Fibroblast of lung (primary cell): ENCODE results near the gene ABCA10. TPM values are rescaled to one million over a fixed set of nuclear protein-coding genes. Genes with fewer than 3 reads are reported as not detected.

Experiments
- DNase-seq, 2 donors: peaks; one replicate each; pipeline versions ENCODE4 v3.0.0 to v3.0.0-alpha.2; 2010; ENCODE audit warnings: low read depth in 2 of 2
- H2AFZ ChIP-seq: 2 replicates; pipeline ENCODE4 v1.5.1; 2012; ENCODE audit warnings: low read length, control low read depth, inconsistent platforms
- H3K27ac ChIP-seq: 2 replicates; pipeline ENCODE4 v1.5.1; 2011; ENCODE audit warnings: low read length, control low read depth; ENCODE audit not compliant: insufficient read depth
- H3K27me3 ChIP-seq: 2 replicates; pipeline ENCODE4 v1.5.1; 2011; ENCODE audit warnings: mild to moderate bottlenecking, low read length; ENCODE audit not compliant: control insufficient read depth, insufficient read depth
- H3K36me3 ChIP-seq: 2 replicates; pipeline ENCODE4 v1.5.1; 2011; ENCODE audit warnings: low read length; ENCODE audit not compliant: control insufficient read depth, insufficient read depth
- H3K4me1 ChIP-seq: 2 replicates; pipeline ENCODE4 v1.5.1; 2011; ENCODE audit warnings: low read length; ENCODE audit not compliant: control insufficient read depth, insufficient read depth; ENCODE audit errors: extremely low read depth
- H3K4me2 ChIP-seq: 2 replicates; pipeline ENCODE4 v1.5.1; 2011; ENCODE audit warnings: low read length, control low read depth; ENCODE audit not compliant: insufficient read depth; ENCODE audit errors: extremely low read depth
- H3K4me3 ChIP-seq, 4 experiments: fragments of 200-600 bp in 1 of 4; sonication (generic) in 1 of 4; replicated peaks in 1 of 4; 2 replicates each; pipeline ENCODE4 v1.5.1; 2011 to 2016; ENCODE audit warnings: low read length in 4 of 4, low read depth in 3 of 4, mild to moderate bottlenecking in 3 of 4, control low read depth in 2 of 4, inconsistent platforms in 1 of 4, mixed read lengths in 1 of 4; ENCODE audit not compliant: insufficient read depth in 1 of 4; ENCODE audit errors: control extremely low read depth in 1 of 4
- H3K79me2 ChIP-seq: 2 replicates; pipeline ENCODE4 v1.5.1; 2012; ENCODE audit warnings: mild to moderate bottlenecking, low read length, inconsistent platforms; ENCODE audit not compliant: control insufficient read depth, insufficient read depth
- H3K9ac ChIP-seq: 2 replicates; pipeline ENCODE4 v1.5.1; 2011; ENCODE audit warnings: mild to moderate bottlenecking, low read length, control low read depth; ENCODE audit not compliant: insufficient read depth
- H3K9me3 ChIP-seq: 2 replicates; pipeline ENCODE4 v1.5.1; 2012; ENCODE audit warnings: low read depth, low read length; ENCODE audit not compliant: control insufficient read depth, insufficient read depth
- H4K20me1 ChIP-seq: 2 replicates; pipeline ENCODE4 v1.5.1; 2011; ENCODE audit warnings: low read length; ENCODE audit not compliant: control insufficient read depth, insufficient read depth; ENCODE audit errors: extremely low read depth
- CTCF ChIP-seq, 2 donors: IDR thresholded peaks in 1 of 2; conservative IDR thresholded peaks in 1 of 2; 1 replicate in 1 of 2; 2 replicates in 1 of 2; pipeline ENCODE4 v1.5.1; 2011 to 2012; ENCODE audit warnings: low read length in 2 of 2, control low read depth in 1 of 2, inconsistent platforms in 1 of 2, low read depth in 1 of 2, mild to moderate bottlenecking in 1 of 2
- EZH2 ChIP-seq: IDR thresholded peaks from 2 replicates; pipeline ENCODE4 v1.5.1; 2012; ENCODE audit warnings: low read length, control low read depth, mild to moderate bottlenecking; ENCODE audit errors: missing control alignments
- polyA plus RNA-seq, 2 donors: library from polyadenylated mRNA; depleted of rRNA in 1 of 2; stranded (reverse) in 1 of 2; unstranded in 1 of 2; fragments of >200 nt; gene quantifications; 2 replicates each; pipeline ENCODE4 v1.2.1, GENCODE V29; 2011 to 2012; ENCODE audit warnings: missing spikeins in 1 of 2
- total RNA-seq: library from RNA; depleted of rRNA; stranded (reverse); fragments of >200 nt; gene quantifications from 2 replicates; pipeline ENCODE4 v1.2.1, GENCODE V29; 2014

The ABCA10 gene
- total and polyA plus RNA-seq, 2 donors (not counting 1 experiment from before 2014, with no cell fraction given), result 0.64 to 2.8 TPM

- Histone ChIP-seq H3K27ac (no peak overlapping the region), H3K9ac (no peak overlapping the region), H3K4me3 (no peak overlapping the region), H3K4me1 (no peaks in the 10 kb centered on the region), H4K20me1 (no peaks in the 10 kb centered on the region), H3K27me3 (no peaks in the 10 kb centered on the region), H2AFZ (no peak overlapping the region), H3K79me2 (no peaks in the 10 kb centered on the region), H3K4me2 (no peak overlapping the region), H3K36me3 (no peaks in the 10 kb centered on the region), H3K9me3 (no peaks in the 10 kb centered on the region)
- no peak for DNase-seq
- no peak for TF ChIP-seq EZH2
- no peak for TF ChIP-seq CTCF (conservative IDR thresholded peaks at IDR 0.05 in 1 of 2, IDR thresholded peaks at IDR 0.05 in 1 of 2; ENCODE audit: low read depth in 1 of 2, low read length in 2 of 2)
Measured at GRCh38 chr17:69192754-69193153, 35.9 kb downstream of the ABCA10 start.

DNA sequence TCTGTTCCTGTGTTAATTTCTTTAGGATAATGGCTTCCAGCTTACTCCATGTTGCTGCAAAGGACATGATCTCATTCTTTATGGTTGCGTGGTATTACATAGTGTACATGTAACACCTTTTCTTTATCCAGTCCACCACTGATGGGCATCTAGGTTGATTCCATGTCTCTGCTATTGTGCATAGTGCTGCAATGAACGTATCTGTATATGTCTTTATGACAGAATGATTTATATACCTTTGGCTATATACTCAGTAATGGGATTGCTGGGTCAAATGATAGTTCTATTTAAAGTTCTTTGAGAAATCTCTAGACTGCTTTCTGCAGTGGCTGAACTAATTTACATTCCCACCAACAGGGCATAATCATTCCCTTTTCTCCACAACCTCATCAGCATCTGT, 39.8 kb downstream of the ABCA10 start:
- DNase-seq, result no peak
- no peaks in the 10 kb centered on the region for H3K27me3 ChIP-seq
- TF ChIP-seq EZH2 (no peak), CTCF (conservative IDR thresholded peaks at IDR 0.05 in 1 of 2, IDR thresholded peaks at IDR 0.05 in 1 of 2; ENCODE audit: low read depth in 1 of 2, low read length in 2 of 2) (no peak)

GRCh38 chr17:69188064-69188463, 40.6 kb downstream of the ABCA10 start:
- Histone ChIP-seq H3K4me3 (no peak overlapping the region), H3K27me3 (no peaks in the 10 kb centered on the region), H3K9ac (no peak overlapping the region), H3K4me2 (no peak overlapping the region), H3K4me1 (no peaks in the 10 kb centered on the region), H3K9me3 (no peaks in the 10 kb centered on the region), H3K36me3 (no peaks in the 10 kb centered on the region), H2AFZ (no peak overlapping the region), H4K20me1 (no peaks in the 10 kb centered on the region), H3K27ac (no peak overlapping the region), H3K79me2 (no peaks in the 10 kb centered on the region)
- TF ChIP-seq EZH2, result no peak
- no peak for TF ChIP-seq CTCF (conservative IDR thresholded peaks at IDR 0.05 in 1 of 2, IDR thresholded peaks at IDR 0.05 in 1 of 2; ENCODE audit: low read depth in 1 of 2, low read length in 2 of 2)
- no peak for DNase-seq

More for the DNA sequence above, 39.8 kb downstream of the ABCA10 start:
- Histone ChIP-seq H3K4me1 (no peaks in the 10 kb centered on the region), H3K9me3 (no peaks in the 10 kb centered on the region), H4K20me1 (no peaks in the 10 kb centered on the region), H3K79me2 (no peaks in the 10 kb centered on the region), H3K9ac (no peak overlapping the region), H3K27ac (no peak overlapping the region), H3K4me3 (no peak overlapping the region), H2AFZ (no peak overlapping the region), H3K4me2 (no peak overlapping the region), H3K36me3 (no peaks in the 10 kb centered on the region)
